Measurements from ENCODE around the gene TP53TG5. TPM values are rescaled to one million over a fixed set of nuclear protein-coding genes. Genes with fewer than 3 reads are reported as not detected.

TP53TG5 gene
- total RNA-seq, 1 donor from 2014 or later, result not detected

DNA sequence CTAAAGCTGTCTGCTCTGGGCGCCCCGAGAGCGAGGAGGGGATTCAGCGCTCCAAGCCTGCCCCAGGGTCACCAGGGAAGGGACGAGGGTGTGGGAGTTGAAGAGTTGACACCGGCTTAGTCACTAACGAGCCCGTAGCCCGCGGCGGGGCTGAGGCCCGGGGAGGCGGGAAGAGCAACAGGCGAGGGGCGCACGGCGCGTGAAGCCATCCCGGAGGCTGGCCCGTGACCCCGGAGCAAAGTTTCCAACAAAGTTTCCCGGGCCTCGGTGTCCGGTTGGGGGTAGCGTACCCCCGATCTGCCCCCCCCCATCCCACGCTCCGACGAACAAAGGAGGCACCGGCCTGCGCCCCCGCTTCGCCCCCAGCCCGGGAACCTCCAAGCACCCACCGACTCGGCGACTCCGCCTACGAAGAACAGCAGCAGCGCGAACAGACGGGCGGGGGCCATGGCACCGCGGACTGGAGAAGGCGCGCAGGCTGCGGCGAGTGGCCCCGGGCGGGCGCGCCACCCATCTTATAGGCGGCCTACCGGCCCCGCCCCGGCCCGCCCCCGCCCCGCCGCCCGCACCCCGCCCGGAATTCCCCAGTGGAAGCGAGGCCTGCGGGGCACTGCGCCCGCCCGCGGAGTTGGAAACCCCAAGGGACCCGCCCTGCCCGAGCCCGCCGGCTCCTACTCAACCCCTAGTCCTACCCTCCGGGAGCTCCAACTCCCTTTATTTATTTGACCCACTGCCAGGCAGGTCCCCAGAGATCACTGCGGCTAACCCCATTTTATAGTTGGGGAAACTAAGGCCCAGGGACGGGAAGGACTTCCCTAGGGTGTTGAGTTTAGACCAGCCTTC is 30.0 kb downstream of the TP53TG5 start, which contains the start of gene SDC4:
TSS of gene SDC4 (minus strand) at position 489 of the 843 bp plus-strand sequence. CDS start at position 449, 40 bp downstream.
- peak; percentile 72 to 81 for DNase-seq (ENCODE audit: low spot score in 2 of 2)
- FAIRE-seq, result no peak

DNA sequence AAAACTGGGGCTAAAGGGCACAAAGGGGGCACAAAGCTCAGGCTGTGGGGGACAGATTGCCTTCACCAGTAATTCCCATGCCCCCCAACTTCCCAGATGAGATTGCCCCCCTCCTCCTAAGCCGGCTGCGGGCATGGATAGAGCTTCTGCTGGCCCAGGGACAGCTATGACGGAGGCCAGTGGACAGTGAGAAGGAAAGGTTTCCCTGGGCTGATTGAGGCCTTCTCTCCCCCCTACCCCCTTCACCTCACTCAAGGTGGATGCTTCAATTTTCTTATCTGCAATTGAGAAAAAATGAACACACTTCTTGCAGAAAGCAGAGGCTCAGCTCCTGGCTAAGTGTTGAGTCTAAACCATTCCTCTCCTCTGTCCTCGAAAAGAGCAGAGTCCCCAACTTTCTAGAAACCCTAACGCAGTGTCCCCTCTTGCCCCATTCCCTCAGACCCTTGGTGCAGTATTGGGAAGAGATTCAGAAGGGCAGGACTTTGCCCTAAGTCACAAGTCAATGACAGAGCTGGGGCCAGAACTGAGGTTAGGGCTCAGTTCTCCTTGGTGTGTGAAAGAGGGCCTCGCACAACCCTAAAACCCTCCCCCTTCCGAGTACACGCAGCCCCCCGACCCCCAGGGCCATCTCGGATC is 30.7 kb downstream of the TP53TG5 start:
- FAIRE-seq, result no peak
- no peak for DNase-seq (ENCODE audit: low spot score in 2 of 2)

- no peak for FAIRE-seq
- DNase-seq (ENCODE audit: low spot score in 2 of 2), result no peak
These were observed 31.3 kb downstream of the TP53TG5 start for GRCh38 chr20:45346851-45347250.

GRCh38 chr20:45346291-45346718 is 31.8 kb downstream of the TP53TG5 start:
- DNase-seq (ENCODE audit: low spot score in 2 of 2), result no peak
- FAIRE-seq, result no peak

- DNase-seq (ENCODE audit: low spot score in 2 of 2) (no peak), FAIRE-seq (no peak)
These were observed 32.8 kb downstream of the TP53TG5 start for GRCh38 chr20:45345104-45345936.

GRCh38 chr20:45344168-45344860 is 33.8 kb downstream of the TP53TG5 start:
- DNase-seq (ENCODE audit: low spot score in 2 of 2), result no peak
- FAIRE-seq, result no peak

- FAIRE-seq (no peak), DNase-seq (ENCODE audit: low spot score in 2 of 2) (no peak)
These were observed 34.5 kb downstream of the TP53TG5 start for GRCh38 chr20:45343532-45344167.

- FAIRE-seq (no peak), DNase-seq (ENCODE audit: low spot score in 2 of 2) (no peak)
These were observed 35.1 kb downstream of the TP53TG5 start for GRCh38 chr20:45342855-45343531.

GRCh38 chr20:45341939-45342854 is 35.9 kb downstream of the TP53TG5 start:
- no peak for FAIRE-seq
- DNase-seq (ENCODE audit: low spot score in 2 of 2), result peak; percentile 38 to 43

DNA sequence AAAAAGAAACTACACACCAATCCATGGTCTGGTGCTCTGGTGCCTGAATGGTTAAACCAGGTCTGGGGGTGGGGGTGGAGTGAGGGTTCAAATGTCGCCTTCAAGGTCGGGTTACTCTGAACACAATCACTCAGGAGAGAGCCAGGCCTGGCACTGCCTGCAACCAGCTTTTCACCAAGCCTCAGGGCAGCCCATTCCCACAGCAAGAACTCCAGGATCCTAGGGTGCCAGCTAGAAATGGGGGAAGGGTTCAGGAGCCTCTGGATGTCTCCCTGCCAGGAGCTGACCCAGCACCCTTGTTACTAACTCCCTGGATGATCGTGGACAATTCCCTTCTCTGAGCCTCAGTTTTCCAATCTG is 36.6 kb downstream of the TP53TG5 start:
- FAIRE-seq, result no peak
- DNase-seq (ENCODE audit: low spot score in 2 of 2), result no peak

DNA sequence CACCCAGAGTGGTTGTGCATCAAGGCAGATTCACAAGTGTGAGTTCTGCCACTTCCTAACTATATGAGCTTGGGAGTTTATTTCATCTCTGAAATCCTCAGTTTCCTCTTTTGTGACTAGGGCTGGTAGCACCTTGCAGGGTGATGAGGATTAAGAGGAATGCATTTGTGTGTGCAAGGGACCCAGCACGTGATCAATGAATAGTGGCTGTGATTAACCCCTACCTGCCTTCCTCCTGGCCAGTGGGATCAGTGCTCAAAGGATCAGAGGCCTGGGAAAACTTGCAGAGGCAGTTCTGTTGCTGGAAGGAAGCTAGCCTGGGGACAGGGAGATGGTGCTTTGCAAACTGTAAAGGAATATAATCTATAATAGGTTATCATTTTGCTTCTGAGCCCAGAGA is 37.2 kb downstream of the TP53TG5 start:
- no peak for DNase-seq (ENCODE audit: low spot score in 2 of 2)
- no peak for FAIRE-seq

DNA sequence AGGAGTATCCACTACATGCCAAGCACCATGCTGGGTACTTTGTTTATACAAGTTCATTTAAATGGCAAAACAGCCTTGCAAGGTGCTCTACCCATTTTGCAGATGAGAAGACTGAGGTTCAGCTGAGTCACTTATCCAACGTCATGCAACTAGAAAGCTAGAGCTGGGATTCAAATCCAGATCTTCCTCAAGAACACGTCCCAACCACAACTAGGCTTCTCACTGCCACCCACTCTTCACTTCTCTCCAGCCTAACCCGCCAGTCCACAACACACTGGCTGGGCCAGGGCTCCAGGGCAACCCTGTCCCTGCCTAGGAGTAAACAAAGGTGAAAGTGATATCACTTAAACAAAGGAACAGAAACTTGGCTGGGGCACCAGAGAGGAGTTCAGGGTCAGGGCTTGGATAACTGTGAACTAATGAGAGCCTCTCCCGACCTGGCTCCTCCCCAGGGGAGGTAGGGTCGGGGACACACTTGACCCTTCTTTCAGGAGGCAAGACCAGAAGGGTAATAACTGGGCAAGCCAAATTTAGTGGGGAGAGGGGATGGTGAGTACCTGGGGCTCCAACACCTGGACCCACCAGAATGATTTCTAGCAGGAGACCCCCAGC is 37.8 kb downstream of the TP53TG5 start:
- DNase-seq (ENCODE audit: low spot score in 2 of 2) (no peak), FAIRE-seq (no peak)

DNA sequence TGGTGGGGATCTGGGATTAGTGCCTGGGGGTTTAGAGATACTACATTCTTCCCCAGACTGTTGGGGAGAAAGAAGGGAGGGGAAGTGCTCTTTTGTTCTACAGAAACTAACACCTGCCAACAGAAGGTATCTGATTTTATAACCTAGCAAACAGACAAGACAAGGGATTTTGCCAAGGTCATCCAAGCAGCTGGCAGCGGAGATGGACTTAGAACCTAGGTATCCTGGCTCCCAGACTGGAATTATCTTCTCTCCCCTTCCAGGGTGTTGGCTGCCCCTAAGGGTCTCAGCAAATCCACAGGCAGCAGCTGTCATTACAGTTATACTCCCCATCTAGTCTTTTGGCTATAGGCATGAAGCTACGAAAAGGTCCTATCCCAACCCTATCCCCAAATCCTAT is 38.3 kb downstream of the TP53TG5 start:
- DNase-seq (ENCODE audit: low spot score in 2 of 2), result no peak
- no peak for FAIRE-seq

- DNase-seq (ENCODE audit: low spot score in 2 of 2) (no peak), FAIRE-seq (no peak)
These were observed 39.0 kb downstream of the TP53TG5 start for GRCh38 chr20:45339084-45339483.

DNA sequence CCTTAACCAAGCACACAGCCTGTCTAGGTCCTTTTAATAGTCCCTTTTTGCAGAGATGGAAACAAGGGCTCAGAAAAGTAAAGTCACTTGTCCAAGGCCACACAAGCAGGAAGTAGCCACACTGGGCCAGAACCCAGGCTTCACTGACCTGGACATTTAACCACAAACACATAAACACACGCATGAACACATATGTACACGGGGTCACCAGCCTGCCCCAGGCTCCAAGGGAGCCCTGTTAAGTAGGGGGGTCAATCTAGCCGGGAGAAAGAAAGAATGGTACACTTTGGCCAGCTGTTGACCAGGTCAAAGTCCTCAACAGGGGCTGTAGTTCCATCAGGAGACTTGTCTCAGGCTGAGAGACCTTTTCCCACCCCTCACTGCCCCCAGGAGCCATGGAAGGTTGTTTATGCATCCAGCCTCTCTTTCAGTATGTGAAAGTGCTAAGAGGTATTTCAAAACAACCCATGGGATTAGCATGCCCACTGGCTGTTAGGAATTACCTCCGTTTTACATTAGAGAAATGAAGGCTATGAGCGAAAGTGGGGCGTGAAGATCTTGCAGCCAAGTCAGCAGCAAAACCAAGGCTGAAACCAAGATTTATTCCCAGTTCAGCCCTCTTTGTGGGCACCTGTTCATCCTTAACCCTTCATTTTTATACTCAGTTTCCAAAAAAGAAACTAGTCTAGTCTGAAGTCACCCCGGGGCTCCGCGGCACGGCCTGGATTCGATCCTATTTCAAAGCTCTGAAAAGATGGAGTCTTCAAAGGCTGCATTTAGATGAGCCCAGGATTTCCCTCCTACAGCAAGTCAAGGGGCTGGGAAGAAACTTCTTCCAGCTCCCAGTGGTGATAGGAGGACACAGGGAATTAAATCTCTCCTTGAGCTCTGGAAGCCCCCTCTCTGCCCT is 39.7 kb downstream of the TP53TG5 start:
- FAIRE-seq, result no peak

GRCh38 chr20:45337367-45338120 is 40.6 kb downstream of the TP53TG5 start:
- FAIRE-seq (no peak), DNase-seq (ENCODE audit: low spot score in 2 of 2) (no peak)

More for the DNA sequence above, 39.7 kb downstream of the TP53TG5 start:
- no peak for DNase-seq (ENCODE audit: low spot score in 2 of 2)
